GM23338 (cell line): ENCODE data around the gene SPATA45. TPM values are rescaled to one million over a fixed set of nuclear protein-coding genes. Genes with fewer than 3 reads are reported as not detected.
A peak's percentile ranks its signal among the peaks of the same experiment; 100 is the strongest.

Source experiments
- ATAC-seq: fragments of 200-7000 bp; cut with Tn5 transposase; 3 replicates; pipeline ENCODE4 v1.9.1; 2020
- DNase-seq: peaks from one replicate; pipeline ENCODE4 v3.0.0-alpha.2; 2015; ENCODE audit warnings: low spot score
- H2AFZ ChIP-seq: fragments of 200-600 bp; sonication (generic); 2 replicates; pipeline ENCODE4 v1.8.0; 2016; ENCODE audit warnings: antibody characterized with exemption, mild to moderate bottlenecking, moderate library complexity
- H3F3A ChIP-seq: fragments of 200-600 bp; sonication (generic); replicated peaks from 2 replicates; pipeline ENCODE4 v1.8.0; 2017; ENCODE audit warnings: antibody characterized with exemption, mixed run types, low read depth
- H3K27ac ChIP-seq: fragments of 200-600 bp; sonication (generic); 2 replicates; pipeline ENCODE4 v1.6.1; 2016; ENCODE audit warnings: low read depth
- H3K27me3 ChIP-seq: fragments of 200-600 bp; sonication (generic); 2 replicates; pipeline ENCODE4 v1.8.0; 2016; ENCODE audit warnings: mild to moderate bottlenecking, mixed run types, moderate library complexity; ENCODE audit not compliant: insufficient read depth
- H3K36me3 ChIP-seq: fragments of 200-600 bp; sonication (generic); 2 replicates; pipeline ENCODE4 v1.8.0; 2016; ENCODE audit warnings: mild to moderate bottlenecking; ENCODE audit not compliant: insufficient read depth
- H3K4me1 ChIP-seq: fragments of 200-600 bp; sonication (generic); 2 replicates; pipeline ENCODE4 v1.8.0; 2016; ENCODE audit warnings: mild to moderate bottlenecking, moderate library complexity; ENCODE audit not compliant: insufficient read depth
- H3K4me2 ChIP-seq: fragments of 200-600 bp; sonication (generic); 2 replicates; pipeline ENCODE4 v1.7.1; 2017; ENCODE audit warnings: mixed run types
- H3K4me3 ChIP-seq: fragments of 200-600 bp; sonication (generic); 2 replicates; pipeline ENCODE4 v1.6.1; 2016; ENCODE audit warnings: mixed run types
- H3K79me2 ChIP-seq: fragments of 200-600 bp; sonication (generic); replicated peaks from 2 replicates; pipeline ENCODE4 v1.8.0; 2017; ENCODE audit warnings: mild to moderate bottlenecking; ENCODE audit not compliant: insufficient read depth
- H3K9me2 ChIP-seq: fragments of 200-600 bp; sonication (generic); 2 replicates; pipeline ENCODE4 v1.8.0; 2017; ENCODE audit not compliant: insufficient read depth
- H4K20me1 ChIP-seq: fragments of 200-600 bp; sonication (generic); replicated peaks from 2 replicates; pipeline ENCODE4 v1.8.0; 2017; ENCODE audit warnings: mild to moderate bottlenecking; ENCODE audit not compliant: insufficient read depth
- H3K27ac Mint-ChIP-seq: 2 replicates; pipeline ENCODE4 v1.8.0; 2020; ENCODE audit warnings: inconsistent platforms, mild to moderate bottlenecking, moderate library complexity, mixed read lengths
- H3K27me3 Mint-ChIP-seq: 3 replicates; pipeline ENCODE4 v1.8.0; 2022; ENCODE audit warnings: low read depth, mild to moderate bottlenecking, moderate library complexity, mixed read lengths, inconsistent platforms; ENCODE audit not compliant: insufficient read depth, poor library complexity
- H3K36me3 Mint-ChIP-seq: 3 replicates; pipeline ENCODE4 v1.8.0; 2021; ENCODE audit warnings: low read depth, mild to moderate bottlenecking, inconsistent platforms, moderate library complexity, mixed read lengths
- H3K4me1 Mint-ChIP-seq: 3 replicates; pipeline ENCODE4 v1.8.0; 2020; ENCODE audit warnings: mild to moderate bottlenecking, inconsistent platforms, mixed read lengths
- H3K4me3 Mint-ChIP-seq: 3 replicates; pipeline ENCODE4 v1.8.0; 2021; ENCODE audit warnings: moderate library complexity, mild to moderate bottlenecking, inconsistent platforms, mixed read lengths
- H3K9me3 Mint-ChIP-seq: 3 replicates; pipeline ENCODE4 v1.8.0; 2020; ENCODE audit warnings: moderate library complexity, mild to moderate bottlenecking, inconsistent platforms, mixed read lengths
- CREB1 ChIP-seq: fragments of 250-450 bp; sonication (Bioruptor Pico); IDR thresholded peaks from 2 replicates; pipeline ENCODE4 v1.5.0; 2020; ENCODE audit warnings: low read depth, mild to moderate bottlenecking, moderate library complexity
- CTCF ChIP-seq, 2 experiments: fragments of 200-600 bp in 1 of 2; sonication (generic) in 1 of 2; conservative IDR thresholded peaks; 2 replicates each; pipeline versions ENCODE4 v1.5.1 to v1.6.1; 2016 to 2017; ENCODE audit warnings: antibody characterized with exemption in 2 of 2, low read depth in 2 of 2, mild to moderate bottlenecking in 2 of 2, moderate library complexity in 1 of 2
- ETS1 ChIP-seq: IDR thresholded peaks from 2 replicates; pipeline ENCODE4 v1.6.1; 2016; ENCODE audit warnings: antibody characterized with exemption
- EZH2phosphoT487 ChIP-seq: fragments of 200-600 bp; sonication (generic); IDR thresholded peaks from one replicate; pipeline ENCODE4 v1.8.1; 2018; ENCODE audit warnings: antibody characterized with exemption; ENCODE audit not compliant: unreplicated experiment
- JUNB ChIP-seq: IDR thresholded peaks from one replicate; pipeline ENCODE4 v1.6.1; 2016; ENCODE audit warnings: antibody characterized with exemption; ENCODE audit not compliant: unreplicated experiment
- NANOG ChIP-seq: IDR thresholded peaks from 2 replicates; pipeline ENCODE4 v1.6.1; 2016; ENCODE audit warnings: antibody characterized with exemption, borderline replicate concordance
- POLR2AphosphoS5 ChIP-seq: IDR thresholded peaks from 2 replicates; pipeline ENCODE4 v1.6.1; 2016; ENCODE audit warnings: antibody characterized with exemption, low read depth
- STAT1 ChIP-seq: IDR thresholded peaks from one replicate; pipeline ENCODE4 v1.6.1; 2016; ENCODE audit warnings: antibody characterized with exemption; ENCODE audit not compliant: unreplicated experiment
- ZNF114 ChIP-seq: fragments of 250-450 bp; sonication (Bioruptor Pico); IDR thresholded peaks from 2 replicates; pipeline ENCODE4 v1.5.0; 2020; ENCODE audit warnings: mild to moderate bottlenecking, moderate library complexity
- ZNF462 ChIP-seq: fragments of 250-450 bp; sonication (Bioruptor Pico); IDR thresholded peaks from 2 replicates; pipeline ENCODE4 v1.5.0; 2020; ENCODE audit warnings: mild to moderate bottlenecking, moderate library complexity
- polyA plus RNA-seq: library from polyadenylated mRNA; unstranded; fragments of >200 nt; fragmentation: Nextera tagmentation; extraction: Ambion mirVana; gene quantifications from 2 replicates; pipeline ENCODE4 v1.2.1, GENCODE V29; 2016
- total RNA-seq: library from RNA; depleted of rRNA; stranded (reverse); fragments of >200 nt; shearing (Covaris generic); gene quantifications from 2 replicates; pipeline ENCODE4 v1.2.3, GENCODE V29; 2014

The SPATA45 gene
- total and polyA plus RNA-seq, 2 experiments from 2014 or later: not detected

GRCh38 chr1:212860713-212861581, 13.5 kb upstream of the SPATA45 start:
- ATAC-seq (peak; percentile 3; the same call in 1 of the 3 replicates), DNase-seq (peak; percentile 44)
- Histone ChIP-seq H3K4me1 (peaks cover 35% of the 10 kb centered on the region), H3F3A (peaks cover 28% of the 10 kb centered on the region; the same call in 1 of the 2 replicates), H3K27ac (peak overlapping the region; percentile 60; the same call in 1 of the 2 replicates), H3K27me3 (no peaks in the 10 kb centered on the region), H4K20me1 (peaks cover 66% of the 10 kb centered on the region), H3K4me3 (peak overlapping the region; percentile 86), H3K36me3 (peaks cover 44% of the 10 kb centered on the region), H3K79me2 (peaks cover 100% of the 10 kb centered on the region), H3K4me2 (peak overlapping the region; percentile 92), H3K9me2 (no peaks in the 10 kb centered on the region), H2AFZ (no peak overlapping the region)
- TF ChIP-seq CREB1 (no peak), ETS1 (no peak), POLR2AphosphoS5 (peak; percentile 64), EZH2phosphoT487 (no peak), NANOG (peak; percentile 39; the same call in 1 of the 2 replicates)
- H3K27me3 Mint-ChIP-seq: peaks cover 13% of the 10 kb centered on the region
- H3K27ac Mint-ChIP-seq: no peak overlapping the region
- no peaks in the 10 kb centered on the region; the same call in 1 of the 3 replicates for H3K9me3 Mint-ChIP-seq
- H3K36me3 Mint-ChIP-seq: peaks cover 13% of the 10 kb centered on the region
- H3K4me1 Mint-ChIP-seq: peaks cover 26% of the 10 kb centered on the region
- H3K4me3 Mint-ChIP-seq: no peak overlapping the region

GRCh38 chr1:212858461-212859265, 11.2 kb upstream of the SPATA45 start:
- peak; percentile 15 for ATAC-seq
- H3K36me3 Mint-ChIP-seq: peaks cover 12% of the 10 kb centered on the region
- Histone ChIP-seq H2AFZ (no peak overlapping the region), H4K20me1 (peaks cover 51% of the 10 kb centered on the region), H3K79me2 (peaks cover 100% of the 10 kb centered on the region), H3K9me2 (no peaks in the 10 kb centered on the region; the same call in 1 of the 2 replicates), H3K27me3 (no peaks in the 10 kb centered on the region), H3F3A (peaks cover 19% of the 10 kb centered on the region; the same call in 1 of the 2 replicates), H3K4me2 (peak overlapping the region; percentile 92), H3K4me1 (peaks cover 38% of the 10 kb centered on the region), H3K27ac (peak overlapping the region; percentile 11), H3K4me3 (peak overlapping the region; percentile 86), H3K36me3 (peaks cover 24% of the 10 kb centered on the region)
- peak overlapping the region; percentile 93 for H3K27ac Mint-ChIP-seq
- no peak overlapping the region for H3K4me3 Mint-ChIP-seq
- peaks cover 2% of the 10 kb centered on the region for H3K9me3 Mint-ChIP-seq
- peaks cover 29% of the 10 kb centered on the region for H3K4me1 Mint-ChIP-seq
- H3K27me3 Mint-ChIP-seq: peaks cover 16% of the 10 kb centered on the region
- DNase-seq: peak; percentile 24
- no peak for TF ChIP-seq CREB1
- no peak for TF ChIP-seq JUNB
- no peak for TF ChIP-seq EZH2phosphoT487
- TF ChIP-seq CTCF (conservative IDR thresholded peaks at IDR 0.05; ENCODE audit: low read depth in 2 of 2): no peak
- no peak for TF ChIP-seq POLR2AphosphoS5
- no peak for TF ChIP-seq NANOG
- no peak for TF ChIP-seq ZNF462 (CRISPR knock-in tag)
- no peak for TF ChIP-seq ZNF114
- TF ChIP-seq STAT1: no peak
